ENCODE measurements around the gene ADIPOR2. TPM values are rescaled to one million over a fixed set of nuclear protein-coding genes. Genes with fewer than 3 reads are reported as not detected.

Gene ADIPOR2
- total RNA-seq, 1 donor from 2014 or later: 23.2 TPM

DNA sequence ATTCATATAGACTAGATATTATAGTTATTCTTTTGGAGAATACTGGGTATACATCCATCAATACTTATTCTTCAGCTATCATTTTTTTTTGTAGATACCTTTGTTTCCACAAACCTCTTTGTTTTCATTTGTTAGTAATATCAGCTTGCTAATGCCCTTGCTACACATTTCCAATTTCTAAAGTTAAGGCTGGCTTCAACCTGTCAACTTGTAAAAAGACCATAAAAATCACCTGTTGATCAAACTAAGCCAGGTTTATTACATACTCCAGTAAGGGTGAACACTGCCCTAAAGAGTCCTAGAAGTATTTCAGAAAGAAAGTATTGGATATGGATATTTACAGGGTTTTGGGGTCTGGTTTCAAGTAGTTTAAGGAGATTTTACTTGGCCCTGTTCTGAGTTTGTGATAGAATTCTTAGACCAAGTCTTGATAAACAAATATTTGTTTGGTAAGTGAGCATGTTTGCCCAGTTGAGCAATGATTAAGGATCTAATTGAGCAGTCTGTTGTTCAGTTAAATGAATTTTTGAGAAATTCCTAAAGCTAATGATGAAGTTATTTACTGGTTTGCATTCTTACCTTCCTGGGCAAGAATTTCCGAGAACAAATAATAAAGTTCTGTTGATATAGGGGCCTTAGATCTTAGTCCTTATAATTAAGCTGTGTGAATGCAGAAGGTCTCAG is 76.7 kb downstream of the ADIPOR2 start:
- FAIRE-seq: no peak
- no peak for DNase-seq (ENCODE audit: low spot score in 2 of 2)

DNA sequence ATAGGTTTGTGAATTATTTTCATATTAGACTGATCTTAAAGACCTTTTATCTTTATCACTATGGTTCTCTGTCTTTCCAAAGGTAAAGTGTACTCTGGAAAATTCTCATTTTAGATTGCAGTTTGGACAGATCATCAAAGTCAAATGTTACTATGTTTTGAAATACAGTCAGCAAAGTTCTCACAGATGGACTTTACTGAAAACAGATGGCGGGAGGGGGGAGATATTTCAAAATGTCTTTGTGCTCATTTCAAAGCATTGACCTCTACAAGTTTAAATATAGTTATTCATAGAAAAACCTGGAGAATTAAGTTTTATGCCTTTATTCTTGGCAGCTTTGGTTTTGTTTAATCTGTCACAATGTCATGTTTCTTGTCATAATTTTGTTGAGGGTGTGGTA is 77.7 kb downstream of the ADIPOR2 start:
- FAIRE-seq (no peak), DNase-seq (ENCODE audit: low spot score in 2 of 2) (no peak)

DNA sequence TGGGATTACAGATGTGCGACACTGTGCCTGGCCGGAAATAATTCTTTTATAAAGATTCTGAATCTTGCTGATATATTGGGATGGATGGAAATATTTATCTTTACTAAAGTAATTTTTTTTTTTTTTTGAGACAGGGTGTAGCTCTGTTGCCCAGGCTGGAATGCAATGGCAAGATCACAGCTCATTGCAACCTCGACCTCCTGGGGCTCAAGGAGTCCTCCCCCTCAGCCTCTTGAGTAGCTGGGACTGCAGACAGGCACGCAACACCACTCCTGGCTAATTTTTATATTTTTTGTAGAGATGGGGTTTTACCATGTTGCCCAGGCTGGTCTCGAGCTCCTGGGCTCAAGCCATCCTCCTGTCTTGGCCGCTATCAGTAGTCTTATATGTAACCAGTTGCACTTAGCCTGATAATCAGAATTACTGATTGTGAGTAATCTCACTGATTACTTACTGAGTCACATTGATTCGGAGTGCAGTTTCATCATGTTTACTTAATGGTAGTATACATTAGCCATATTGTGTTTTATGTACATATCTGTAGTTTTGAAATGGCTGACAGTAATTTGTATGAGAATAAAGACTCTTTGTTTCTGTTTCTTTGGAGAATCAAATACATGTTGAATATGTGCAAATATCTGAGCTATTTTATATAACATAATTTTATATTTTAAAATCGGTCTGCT is 79.1 kb downstream of the ADIPOR2 start:
- DNase-seq (ENCODE audit: low spot score in 2 of 2) (no peak), FAIRE-seq (peak; percentile 53)

DNA sequence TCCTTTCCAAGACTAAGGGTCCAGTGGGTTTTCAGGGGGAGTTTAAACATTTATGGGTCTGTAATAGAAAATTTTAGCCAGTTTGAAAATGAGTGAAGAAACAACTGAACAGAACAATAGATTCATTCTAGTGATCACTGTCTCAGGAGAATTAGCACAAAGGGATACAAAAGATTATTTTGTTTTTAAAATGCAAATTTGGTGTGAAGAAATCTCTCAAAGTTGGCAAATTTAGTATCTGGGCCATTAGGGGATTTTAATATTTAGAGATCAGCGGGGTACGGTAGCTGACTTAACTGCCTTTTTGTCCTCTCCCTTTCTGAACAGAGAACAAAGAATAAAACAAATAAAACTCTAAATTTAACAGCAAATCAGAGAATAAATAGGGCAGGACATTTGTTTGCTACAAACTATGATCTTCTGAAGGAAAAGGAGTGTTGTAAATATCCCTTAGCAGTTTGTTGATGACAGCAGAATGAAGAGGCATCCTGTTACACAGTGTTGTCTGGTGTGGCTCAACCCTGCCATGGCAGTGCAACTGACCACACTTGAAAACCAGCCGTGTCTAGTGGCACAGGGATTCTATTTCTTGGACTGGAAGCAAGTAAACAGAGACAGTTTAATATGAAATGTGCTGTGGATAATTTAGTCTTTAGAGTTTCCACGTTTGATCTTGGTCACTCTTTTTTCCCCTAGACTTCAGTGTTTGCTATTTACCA is 83.2 kb downstream of the ADIPOR2 start:
- FAIRE-seq: no peak

DNA sequence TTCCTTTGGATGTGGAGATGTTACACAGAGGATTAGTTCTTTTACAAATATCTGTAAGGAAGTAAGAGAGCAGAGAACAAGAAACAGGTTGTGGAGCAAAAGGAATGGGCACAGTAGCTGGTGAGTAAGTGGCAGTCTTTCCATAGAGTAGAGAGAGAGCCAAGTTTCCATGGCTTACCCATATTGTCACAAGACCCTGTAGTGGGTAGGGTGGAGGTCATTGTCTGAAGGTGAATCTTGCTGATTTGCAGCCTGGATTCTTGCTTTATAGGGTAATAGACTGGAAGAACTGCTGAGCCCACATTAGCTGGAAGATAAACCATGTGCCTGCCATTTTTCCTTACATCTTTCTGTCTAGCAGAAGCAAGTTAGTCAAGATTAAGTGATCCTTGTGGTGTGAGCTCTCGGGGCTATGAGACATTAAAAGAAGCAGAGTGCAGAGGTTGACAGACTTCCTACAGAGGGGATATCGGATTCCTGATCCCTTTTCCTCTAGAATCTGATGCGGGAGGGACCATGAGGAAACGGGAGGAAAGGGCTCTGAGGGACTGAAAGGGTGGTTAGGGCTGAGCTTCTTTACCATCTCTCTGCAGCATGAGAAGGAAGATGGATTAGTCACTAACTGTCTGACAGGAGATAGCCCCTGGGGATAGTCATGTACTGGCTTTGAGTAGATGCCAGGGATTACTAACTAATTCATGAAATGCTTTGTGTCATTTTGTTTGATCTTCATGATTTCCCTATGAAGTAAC is 85.5 kb downstream of the ADIPOR2 start:
- FAIRE-seq (no peak), DNase-seq (ENCODE audit: low spot score in 2 of 2) (no peak)

More for the DNA sequence above, 83.2 kb downstream of the ADIPOR2 start:
- no peak for DNase-seq (ENCODE audit: low spot score in 2 of 2)

DNA sequence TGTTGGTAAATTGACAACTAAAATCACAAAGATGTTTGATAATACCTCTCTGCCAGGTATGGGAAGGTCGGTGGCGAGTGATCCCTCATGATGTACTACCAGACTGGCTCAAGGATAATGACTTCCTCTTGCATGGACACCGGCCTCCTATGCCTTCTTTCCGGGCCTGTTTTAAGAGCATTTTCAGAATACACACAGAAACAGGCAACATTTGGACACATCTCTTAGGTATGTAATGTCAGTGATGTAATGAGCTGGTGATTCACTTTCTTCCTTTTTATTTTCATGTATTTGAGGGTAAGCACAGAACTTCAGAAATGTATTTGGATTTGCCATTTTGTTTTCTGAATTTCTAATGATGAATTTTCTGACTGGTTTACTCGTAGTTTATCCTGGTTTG is 86.9 kb downstream of the ADIPOR2 start:
- FAIRE-seq (no peak), DNase-seq (ENCODE audit: low spot score in 2 of 2) (no peak)

DNA sequence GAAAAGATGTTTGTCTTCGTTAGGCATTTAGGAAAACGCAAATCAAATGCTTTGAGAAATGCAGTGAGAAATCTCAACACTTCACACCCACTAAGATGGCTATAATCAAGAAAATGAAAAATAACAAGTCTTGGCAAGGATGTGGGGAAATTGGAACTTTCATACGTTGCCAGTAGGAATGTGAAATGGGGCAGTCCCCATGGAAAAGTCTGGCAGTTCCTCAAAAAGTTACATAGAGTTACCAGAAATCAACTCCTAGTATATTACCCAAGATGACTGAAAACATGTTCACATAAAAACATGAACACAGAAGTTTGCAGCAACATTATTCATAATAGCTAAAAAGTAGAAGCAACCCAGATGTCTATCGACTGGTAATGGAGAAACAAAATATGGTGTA is 88.0 kb downstream of the ADIPOR2 start:
- DNase-seq (ENCODE audit: low spot score in 2 of 2) (no peak), FAIRE-seq (no peak)

DNA sequence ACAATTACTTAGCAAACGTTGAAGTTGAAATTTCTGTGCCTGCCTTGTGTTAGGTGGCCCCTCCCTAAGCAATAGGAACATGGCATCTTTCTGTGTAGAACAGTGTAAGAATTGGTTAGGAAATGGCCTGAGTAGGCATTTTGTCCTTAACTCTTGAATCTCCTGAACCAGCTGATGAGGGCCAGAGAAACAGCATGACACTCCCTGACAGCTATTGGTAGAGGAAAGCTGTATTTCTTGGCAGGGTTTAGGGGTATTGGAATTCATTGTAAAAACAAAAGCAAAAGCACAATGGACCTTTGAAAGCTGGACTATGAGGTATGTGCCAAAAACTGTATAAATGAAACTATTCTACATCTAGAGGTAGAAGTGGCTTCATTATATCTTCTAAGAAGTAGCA is 88.9 kb downstream of the ADIPOR2 start:
- DNase-seq (ENCODE audit: low spot score in 2 of 2) (no peak), FAIRE-seq (no peak)

DNA sequence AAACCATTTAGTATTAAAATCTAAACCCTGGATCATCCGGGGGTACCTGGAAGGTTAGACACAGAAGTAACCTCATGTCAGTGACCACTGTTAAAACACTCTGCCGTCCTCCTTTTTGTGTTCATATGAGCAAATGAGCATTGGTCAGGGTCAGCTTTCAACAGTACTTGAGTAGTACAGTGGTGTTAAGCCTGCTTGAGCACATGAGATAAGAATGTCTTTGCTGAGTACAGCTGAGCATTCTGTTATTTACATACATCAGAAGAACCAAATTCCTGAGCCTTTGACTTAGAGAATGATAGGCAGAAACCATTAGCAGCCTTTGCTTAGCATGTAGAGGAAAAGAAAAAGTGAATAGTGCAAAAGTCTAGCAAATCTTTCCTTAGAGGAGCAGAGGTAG is 90.9 kb downstream of the ADIPOR2 start:
- DNase-seq (ENCODE audit: low spot score in 2 of 2) (no peak), FAIRE-seq (no peak)

DNA sequence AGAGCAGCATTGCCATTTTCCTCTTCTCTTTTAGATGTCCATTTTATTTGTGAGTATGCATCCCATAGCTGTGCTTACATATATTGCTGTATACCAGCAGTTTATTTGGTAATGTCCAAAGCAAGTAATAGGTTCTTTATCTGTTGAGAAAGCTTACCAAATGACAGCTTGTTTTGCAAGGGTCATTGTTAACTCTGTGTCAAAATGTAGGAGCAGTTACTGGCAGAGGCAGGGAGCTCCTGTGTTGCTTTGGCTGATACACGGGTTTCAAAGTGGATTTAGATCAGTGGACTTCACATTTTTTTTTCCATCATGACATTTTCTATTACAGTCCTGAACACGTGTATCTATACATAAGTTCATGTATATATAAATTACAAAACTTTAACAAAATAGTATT is 91.3 kb downstream of the ADIPOR2 start:
- FAIRE-seq (no peak), DNase-seq (ENCODE audit: low spot score in 2 of 2) (no peak)

DNA sequence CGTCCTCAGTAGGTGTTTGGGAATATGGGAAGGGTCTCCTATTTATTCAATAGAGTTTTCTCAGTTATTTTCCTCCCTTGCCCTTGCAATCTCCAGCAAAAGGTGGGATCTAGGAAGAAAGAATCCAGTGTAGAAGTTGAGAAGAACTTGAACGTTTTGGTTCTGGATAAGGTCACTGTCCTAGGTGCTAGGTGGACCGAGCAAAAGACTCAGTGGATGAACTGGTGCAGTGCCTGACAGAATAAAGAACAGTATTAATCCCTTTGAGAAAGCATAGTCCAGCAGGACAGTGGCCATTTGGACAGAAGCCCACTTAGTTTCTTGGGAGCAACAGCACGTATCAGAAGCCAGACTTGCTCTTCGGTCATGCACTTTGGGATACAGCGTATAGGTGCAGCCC is 96.8 kb downstream of the ADIPOR2 start:
- FAIRE-seq: no peak
- DNase-seq (ENCODE audit: low spot score in 2 of 2): no peak

DNA sequence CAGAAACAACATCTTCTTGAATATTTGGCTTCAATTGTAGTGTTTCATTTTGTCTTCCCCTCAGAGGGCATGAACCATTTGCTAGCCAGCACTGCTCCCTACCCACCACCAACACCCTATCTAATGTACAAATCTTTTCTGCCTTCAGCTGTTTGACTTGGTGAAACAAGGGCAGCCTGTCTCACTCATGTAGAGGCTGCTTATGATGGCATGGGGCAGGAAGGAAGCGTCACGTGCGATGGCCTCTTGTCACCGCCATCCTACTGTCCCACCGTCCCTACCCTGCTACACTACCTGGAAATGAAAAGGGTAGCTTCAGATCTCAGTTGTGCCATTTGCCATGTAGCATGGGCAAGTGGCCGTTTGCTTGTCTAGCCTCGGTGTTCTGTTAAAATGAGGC is 99.6 kb downstream of the ADIPOR2 start:
- no peak for DNase-seq (ENCODE audit: low spot score in 2 of 2)

DNA sequence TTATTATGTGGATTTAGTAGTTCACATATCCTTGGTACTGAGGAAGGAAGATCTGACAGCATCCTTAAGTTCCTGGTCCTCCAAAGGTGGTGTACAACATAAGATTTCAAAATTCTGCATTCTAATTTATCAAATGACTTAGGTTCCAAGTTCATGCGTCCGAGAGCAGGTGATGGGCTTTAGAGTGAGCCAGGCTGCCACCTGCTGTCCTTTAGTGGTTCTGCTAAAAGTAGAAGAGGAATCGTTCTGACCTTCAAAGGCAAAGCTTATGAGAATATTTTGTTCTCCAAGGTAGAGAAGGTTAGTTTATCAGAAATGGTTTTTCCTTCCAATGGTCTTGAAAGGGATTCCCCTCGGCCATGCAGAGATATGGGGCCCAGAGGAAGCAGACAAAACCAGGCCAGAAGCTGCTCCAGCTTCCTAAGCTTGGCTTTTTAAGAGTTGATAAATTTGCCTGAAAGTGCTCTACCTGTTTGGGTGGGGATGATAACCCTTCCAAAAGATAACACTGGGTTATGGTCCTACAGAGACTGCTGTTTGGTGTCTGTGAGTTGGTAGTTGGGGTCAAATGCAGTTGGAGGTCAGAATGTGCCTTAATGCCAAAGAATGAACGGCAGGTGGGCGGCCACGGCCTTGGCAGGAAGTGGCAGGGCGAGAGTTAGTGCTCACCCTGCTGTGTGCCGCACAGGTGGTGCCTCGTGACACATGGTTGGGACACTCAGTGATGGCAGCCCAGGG is 100.4 kb downstream of the ADIPOR2 start:
- FAIRE-seq: peak; percentile 94
- peak in 1 of 2 donors; percentile 67 for DNase-seq (ENCODE audit: low spot score in 2 of 2)

More for the DNA sequence above, 99.6 kb downstream of the ADIPOR2 start:
- FAIRE-seq: no peak

DNA sequence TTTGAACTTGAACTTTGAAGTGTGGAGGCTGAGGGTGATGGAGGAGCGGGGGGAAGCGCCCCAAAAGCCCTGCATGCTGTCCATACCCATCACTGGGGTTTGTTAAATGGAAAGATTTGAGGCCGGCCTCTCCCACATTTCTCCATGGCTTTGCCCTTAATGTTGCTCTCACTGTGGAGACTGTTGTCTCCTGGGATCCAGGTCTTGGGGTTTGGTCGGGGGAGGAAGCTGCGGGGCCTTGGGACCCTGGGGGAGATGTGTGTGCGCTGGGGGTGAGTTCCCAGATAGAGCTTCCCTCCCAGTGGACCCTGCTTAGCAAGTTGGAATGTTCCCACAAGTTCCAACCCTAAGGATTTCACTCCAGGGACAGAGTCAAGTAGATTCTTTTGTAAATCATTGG is 101.5 kb downstream of the ADIPOR2 start:
- FAIRE-seq (no peak), DNase-seq (ENCODE audit: low spot score in 2 of 2) (no peak)

DNA sequence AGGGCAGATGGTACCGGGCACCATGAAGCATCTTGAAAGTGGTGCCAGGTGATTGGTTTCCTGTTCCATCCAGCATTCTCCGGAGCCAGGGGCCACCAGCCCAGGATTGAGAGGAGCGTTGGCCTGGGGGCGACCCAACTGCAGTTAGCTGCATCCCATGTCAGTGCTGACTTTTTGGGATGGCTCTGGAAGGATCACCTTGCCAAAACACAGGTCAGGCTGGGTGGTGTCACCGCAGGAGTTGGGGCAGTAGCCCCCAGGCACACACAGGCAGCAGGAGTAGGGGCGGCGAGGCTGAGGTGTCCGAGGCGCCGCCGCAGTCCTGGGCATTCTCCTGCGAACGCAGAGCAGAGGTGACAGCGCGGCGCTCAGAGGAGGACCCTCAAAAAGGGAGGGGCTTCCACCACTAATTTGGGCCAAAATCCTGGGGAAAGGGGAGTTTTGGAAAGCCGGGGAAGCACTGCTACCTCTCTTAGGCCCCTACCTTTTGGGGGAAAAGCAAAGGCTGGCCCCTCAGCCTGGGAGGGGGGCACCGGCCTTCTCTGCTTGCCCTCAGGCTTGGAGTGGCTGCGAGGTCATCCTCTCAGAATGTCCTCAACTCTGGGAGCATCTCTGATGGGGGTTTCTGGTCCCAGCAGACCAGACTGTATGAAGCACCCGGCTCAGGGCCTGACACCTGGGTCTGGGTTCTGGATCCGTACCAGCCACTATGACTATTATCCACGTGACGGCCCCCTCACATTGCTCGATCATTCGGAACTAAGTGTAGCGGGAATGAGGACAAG is 102.7 kb downstream of the ADIPOR2 start:
- DNase-seq (ENCODE audit: low spot score in 2 of 2): no peak
- no peak for FAIRE-seq

DNA sequence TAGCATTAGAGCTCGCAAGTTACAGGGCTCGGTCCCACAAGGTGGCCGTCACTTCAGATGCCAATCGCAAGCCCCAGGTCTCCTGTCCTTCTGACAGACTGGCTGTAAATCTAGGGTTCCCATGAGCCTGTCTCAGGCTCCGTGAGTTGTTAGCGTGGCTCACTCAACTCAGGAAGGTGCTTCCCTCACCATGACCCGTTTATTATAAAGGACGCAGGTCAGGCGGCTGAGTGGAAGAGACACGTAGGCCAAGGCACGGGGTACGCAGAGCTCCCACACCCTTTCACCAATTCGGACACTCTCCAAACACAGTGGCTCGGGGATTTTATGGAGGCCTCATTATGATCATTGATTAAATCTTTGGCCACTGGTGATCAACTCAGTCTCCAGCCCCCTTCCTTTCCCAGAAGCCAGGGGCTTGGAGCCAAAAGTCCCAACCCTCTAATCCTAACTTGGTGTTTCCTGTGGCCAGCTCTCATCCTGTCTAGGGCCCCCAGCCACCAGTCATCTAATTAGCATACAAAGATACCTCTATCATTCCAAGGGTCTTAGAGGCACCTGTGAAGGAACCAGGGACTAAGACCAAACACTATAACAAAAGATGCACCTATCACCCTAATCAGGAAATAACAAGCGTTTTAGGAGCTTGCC is 103.7 kb downstream of the ADIPOR2 start:
- FAIRE-seq (no peak), DNase-seq (ENCODE audit: low spot score in 2 of 2) (no peak)

DNA sequence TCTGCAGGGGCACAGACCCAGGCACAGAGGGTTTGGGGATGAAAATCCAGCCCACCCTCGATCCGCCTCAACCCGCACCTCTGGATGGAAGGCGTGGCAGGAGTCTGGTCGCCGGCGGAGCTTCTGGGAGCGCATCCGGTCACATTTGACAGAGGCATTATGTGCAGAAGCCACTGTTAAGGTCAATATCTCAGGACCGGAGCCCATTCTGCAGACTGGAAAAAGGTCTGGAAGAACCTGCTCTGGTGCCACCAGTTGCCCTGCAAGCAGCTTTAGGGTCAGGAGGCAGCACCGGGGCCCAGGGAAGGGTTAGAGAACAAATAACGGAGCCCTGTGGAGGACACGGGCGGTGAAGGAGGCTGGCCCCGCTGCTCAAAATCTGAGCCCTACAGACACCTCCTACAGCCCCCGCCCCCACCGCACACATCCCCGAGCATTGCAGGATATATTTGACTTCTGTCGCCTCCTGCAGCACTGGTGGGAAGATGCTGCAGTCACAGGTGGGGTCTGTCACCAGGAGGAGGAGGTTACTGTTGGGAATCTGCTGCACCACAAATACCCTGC is 104.4 kb downstream of the ADIPOR2 start:
- DNase-seq (ENCODE audit: low spot score in 2 of 2) (no peak), FAIRE-seq (no peak)

DNA sequence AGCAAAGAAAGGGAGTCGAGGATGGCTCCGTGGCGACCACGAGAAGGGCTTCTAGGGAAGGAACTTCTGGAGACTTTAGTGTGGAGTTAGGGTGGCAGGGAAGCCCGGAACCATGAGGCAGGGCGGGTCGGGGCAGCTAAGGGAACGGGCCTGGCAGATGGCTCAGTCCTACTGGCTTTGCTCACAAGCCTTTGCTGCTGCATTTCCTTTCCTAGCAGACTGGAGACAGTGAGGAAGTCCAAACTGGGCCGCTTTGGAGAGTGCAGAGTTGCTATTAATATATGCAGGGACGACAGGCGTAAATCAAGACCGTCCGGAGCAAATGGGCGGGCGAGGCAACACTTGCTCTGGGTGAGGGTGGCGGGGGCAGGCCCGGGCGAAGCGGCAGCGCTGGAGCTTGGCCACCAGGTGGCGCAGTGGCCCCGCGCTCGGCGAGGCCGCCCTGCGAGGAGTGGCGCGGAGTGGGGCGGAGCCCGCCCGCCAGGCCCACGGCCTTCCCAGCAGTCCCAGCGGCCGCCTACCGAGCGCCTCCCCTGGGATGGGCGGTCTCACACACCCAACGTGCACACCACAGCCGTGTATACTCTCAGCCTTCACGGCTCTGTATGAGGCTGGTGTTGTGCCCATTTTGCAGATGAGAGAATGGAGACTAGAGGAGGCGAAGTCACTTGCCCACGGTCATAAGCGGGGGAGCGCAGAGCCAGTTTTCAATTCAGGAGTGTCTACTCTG is 105.1 kb downstream of the ADIPOR2 start:
- FAIRE-seq (no peak), DNase-seq (ENCODE audit: low spot score in 2 of 2) (peak; percentile 92 to 94)
